ENCODE data around the gene COMMD7. TPM values are rescaled to one million over a fixed set of nuclear protein-coding genes. Genes with fewer than 3 reads are reported as not detected.
"Not testable (repeated sequence)": the region's sequence is repeated elsewhere in the genome, so short reads cannot be mapped to it uniquely, and the experiment has no call there.

COMMD7 gene
- total RNA-seq, 2 donors from 2014 or later = 21.2 to 49.2 TPM

GRCh38 chr20:32695089-32695488 lies 48.2 kb downstream of the COMMD7 start:
- no peak overlapping the region for H3K27ac ChIP-seq (ENCODE audit: low read depth, low read length)
- Mint-ChIP-seq H3K27ac (peak overlapping the region; percentile 16), H3K9me3 (no peaks in the 10 kb centered on the region), H3K36me3 (ENCODE audit: low read depth) (peaks cover 33% of the 10 kb centered on the region), H3K4me3 (no peak overlapping the region), H3K27me3 (ENCODE audit: insufficient read depth) (no peaks in the 10 kb centered on the region), H3K4me1 (peaks cover 12% of the 10 kb centered on the region)
- H3K36me3 ChIP-seq (ENCODE audit: control insufficient read depth, insufficient read depth, low read length) = no peaks in the 10 kb centered on the region
- no peaks in the 10 kb centered on the region for H3K27me3 ChIP-seq (ENCODE audit: control insufficient read depth, insufficient read depth, low read length, poor library complexity, severe bottlenecking)
- H3K9ac ChIP-seq (ENCODE audit: extremely low read depth, low read length, poor library complexity, severe bottlenecking) = no peak overlapping the region
- H3K4me3 ChIP-seq (ENCODE audit: low read length) = no peak overlapping the region
- no peak for DNase-seq
- H3K9me3 ChIP-seq (ENCODE audit: control insufficient read depth, low read length) = no peaks in the 10 kb centered on the region
- TF ChIP-seq, protein P1, sequence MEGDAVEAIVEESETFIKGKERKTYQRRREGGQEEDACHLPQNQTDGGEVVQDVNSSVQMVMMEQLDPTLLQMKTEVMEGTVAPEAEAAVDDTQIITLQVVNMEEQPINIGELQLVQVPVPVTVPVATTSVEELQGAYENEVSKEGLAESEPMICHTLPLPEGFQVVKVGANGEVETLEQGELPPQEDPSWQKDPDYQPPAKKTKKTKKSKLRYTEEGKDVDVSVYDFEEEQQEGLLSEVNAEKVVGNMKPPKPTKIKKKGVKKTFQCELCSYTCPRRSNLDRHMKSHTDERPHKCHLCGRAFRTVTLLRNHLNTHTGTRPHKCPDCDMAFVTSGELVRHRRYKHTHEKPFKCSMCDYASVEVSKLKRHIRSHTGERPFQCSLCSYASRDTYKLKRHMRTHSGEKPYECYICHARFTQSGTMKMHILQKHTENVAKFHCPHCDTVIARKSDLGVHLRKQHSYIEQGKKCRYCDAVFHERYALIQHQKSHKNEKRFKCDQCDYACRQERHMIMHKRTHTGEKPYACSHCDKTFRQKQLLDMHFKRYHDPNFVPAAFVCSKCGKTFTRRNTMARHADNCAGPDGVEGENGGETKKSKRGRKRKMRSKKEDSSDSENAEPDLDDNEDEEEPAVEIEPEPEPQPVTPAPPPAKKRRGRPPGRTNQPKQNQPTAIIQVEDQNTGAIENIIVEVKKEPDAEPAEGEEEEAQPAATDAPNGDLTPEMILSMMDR (conservative IDR thresholded peaks at IDR 0.05) = no peak
- H3K4me1 ChIP-seq (ENCODE audit: control insufficient read depth, insufficient read depth, low read length) = no peaks in the 10 kb centered on the region

- not testable (repeated sequence) for H3K9me3 ChIP-seq (ENCODE audit: control insufficient read depth, low read length); H3K9me3 Mint-ChIP-seq; H3K36me3 Mint-ChIP-seq (ENCODE audit: low read depth); H3K27me3 ChIP-seq (ENCODE audit: control insufficient read depth, insufficient read depth, low read length, poor library complexity, severe bottlenecking); H3K4me3 ChIP-seq (ENCODE audit: low read length); H3K4me1 Mint-ChIP-seq; H3K9ac ChIP-seq (ENCODE audit: extremely low read depth, low read length, poor library complexity, severe bottlenecking); H3K4me3 Mint-ChIP-seq; H3K36me3 ChIP-seq (ENCODE audit: control insufficient read depth, insufficient read depth, low read length); H3K27ac Mint-ChIP-seq; H3K4me1 ChIP-seq (ENCODE audit: control insufficient read depth, insufficient read depth, low read length); H3K27me3 Mint-ChIP-seq (ENCODE audit: insufficient read depth); DNase-seq; H3K27ac ChIP-seq (ENCODE audit: low read depth, low read length)
- WGBS, 2 experiments (ENCODE audit: insufficient coverage in 1 of 2, insufficient read length in 1 of 2) = no CpG with 5 or more reads among the region's 1 CpG
Measured at GRCh38 chr20:32688966-32689365, 54.3 kb downstream of the COMMD7 start.

- TF ChIP-seq, protein P1 (conservative IDR thresholded peaks at IDR 0.05) = no peak
- peaks cover 4% of the 10 kb centered on the region for H3K4me1 ChIP-seq (ENCODE audit: control insufficient read depth, insufficient read depth, low read length)
Measured at GRCh38 chr20:32687180-32687532, 56.1 kb downstream of the COMMD7 start.

GRCh38 chr20:32686530-32687179 lies 56.6 kb downstream of the COMMD7 start:
- WGBS, 2 experiments (ENCODE audit: insufficient coverage in 1 of 2, insufficient read length in 1 of 2) = 97% methylated on average over 3 to 10 of the region's 10 CpGs
- DNase-seq = no peak
- no peaks in the 10 kb centered on the region for H3K27me3 Mint-ChIP-seq (ENCODE audit: insufficient read depth)
- TF ChIP-seq, protein P1 (conservative IDR thresholded peaks at IDR 0.05) = no peak
- peaks cover 4% of the 10 kb centered on the region for H3K4me1 ChIP-seq (ENCODE audit: control insufficient read depth, insufficient read depth, low read length)
- H3K36me3 ChIP-seq (ENCODE audit: control insufficient read depth, insufficient read depth, low read length) = no peaks in the 10 kb centered on the region
- no peaks in the 10 kb centered on the region for H3K36me3 Mint-ChIP-seq (ENCODE audit: low read depth)
- H3K27ac Mint-ChIP-seq = no peak overlapping the region
- peaks cover 12% of the 10 kb centered on the region for H3K4me1 Mint-ChIP-seq
- no peaks in the 10 kb centered on the region for H3K9me3 Mint-ChIP-seq
- H3K4me3 ChIP-seq (ENCODE audit: low read length) = no peak overlapping the region
- H3K27me3 ChIP-seq (ENCODE audit: control insufficient read depth, insufficient read depth, low read length, poor library complexity, severe bottlenecking) = no peaks in the 10 kb centered on the region
- no peak overlapping the region for H3K4me3 Mint-ChIP-seq
- H3K9ac ChIP-seq (ENCODE audit: extremely low read depth, low read length, poor library complexity, severe bottlenecking) = no peak overlapping the region
- no peak overlapping the region for H3K27ac ChIP-seq (ENCODE audit: low read depth, low read length)
- H3K9me3 ChIP-seq (ENCODE audit: control insufficient read depth, low read length) = no peaks in the 10 kb centered on the region

More at GRCh38 chr20:32687180-32687532, 56.1 kb downstream of the COMMD7 start:
- H3K9ac ChIP-seq (ENCODE audit: extremely low read depth, low read length, poor library complexity, severe bottlenecking) = no peak overlapping the region
- H3K27ac Mint-ChIP-seq = no peak overlapping the region
- no peak overlapping the region for H3K4me3 ChIP-seq (ENCODE audit: low read length)
- no peak overlapping the region for H3K4me3 Mint-ChIP-seq
- no peaks in the 10 kb centered on the region for H3K9me3 Mint-ChIP-seq
- H3K36me3 Mint-ChIP-seq (ENCODE audit: low read depth) = peaks cover under 1% of the 10 kb centered on the region
- no peak overlapping the region for H3K27ac ChIP-seq (ENCODE audit: low read depth, low read length)
- DNase-seq = no peak
- H3K27me3 Mint-ChIP-seq (ENCODE audit: insufficient read depth) = no peaks in the 10 kb centered on the region
- no peaks in the 10 kb centered on the region for H3K27me3 ChIP-seq (ENCODE audit: control insufficient read depth, insufficient read depth, low read length, poor library complexity, severe bottlenecking)
- no peaks in the 10 kb centered on the region for H3K9me3 ChIP-seq (ENCODE audit: control insufficient read depth, low read length)
- H3K4me1 Mint-ChIP-seq = peaks cover 10% of the 10 kb centered on the region
- no peaks in the 10 kb centered on the region for H3K36me3 ChIP-seq (ENCODE audit: control insufficient read depth, insufficient read depth, low read length)
- 97% methylated on average over 6 to 9 of the region's 9 CpGs for WGBS, 2 experiments (ENCODE audit: insufficient coverage in 1 of 2, insufficient read length in 1 of 2)
